ENCODE data around the gene PHRF1. TPM values are rescaled to one million over a fixed set of nuclear protein-coding genes. Genes with fewer than 3 reads are reported as not detected.
"Not testable (repeated sequence)": the region's sequence is repeated elsewhere in the genome, so short reads cannot be mapped to it uniquely, and the experiment has no call there.

Gene PHRF1
- polyA plus RNA-seq, 1 donor from 2014 or later: 8.5 TPM

DNA sequence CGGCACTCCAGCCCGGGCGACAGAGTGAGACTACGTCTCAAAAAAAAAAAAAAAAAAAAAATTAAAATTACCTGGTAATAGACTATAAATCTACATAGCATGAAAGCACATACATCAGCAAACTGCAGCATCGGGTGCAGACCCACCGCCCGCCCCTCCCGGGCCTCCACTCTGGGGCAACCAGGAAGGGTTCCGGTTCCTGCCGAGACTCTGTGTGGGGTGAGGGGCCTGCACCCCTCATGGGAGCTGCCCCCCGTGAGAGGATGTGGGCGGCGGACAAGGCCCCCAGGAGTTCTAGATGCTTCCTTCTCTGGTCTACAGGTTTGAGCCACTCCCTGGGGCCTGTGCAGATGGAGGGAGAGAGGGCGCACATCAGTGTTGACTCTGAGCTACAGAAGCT lies 69.9 kb downstream of the PHRF1 start:
- Histone ChIP-seq H3K9ac (ENCODE audit: low read length) (no peak overlapping the region), H3K9me2 (ENCODE audit: insufficient read depth, low read length) (no peaks in the 10 kb centered on the region), H3F3A (ENCODE audit: insufficient read depth, low read length, poor library complexity, severe bottlenecking) (no peaks in the 10 kb centered on the region), H4K20me1 (ENCODE audit: insufficient read depth) (no peaks in the 10 kb centered on the region), H3K4me3 (ENCODE audit: low read length) (no peak overlapping the region), H3K36me3 (ENCODE audit: insufficient read depth, low read length) (no peaks in the 10 kb centered on the region), H3K27ac (ENCODE audit: low read length) (no peak overlapping the region), H3K9me3 (ENCODE audit: low read length) (no peaks in the 10 kb centered on the region), H3K4me2 (ENCODE audit: low read length) (no peak overlapping the region), H3K27me3 (ENCODE audit: insufficient read depth, low read depth, low read length) (no peaks in the 10 kb centered on the region), H2AFZ (ENCODE audit: low read depth, low read length) (no peak overlapping the region), H3K79me2 (replicated peaks; ENCODE audit: insufficient read depth, low read length) (no peaks in the 10 kb centered on the region)
- no peak for TF ChIP-seq EP300 (conservative IDR thresholded peaks at IDR 0.05; ENCODE audit: poor library complexity, severe bottlenecking)
- TF ChIP-seq, protein P1, sequence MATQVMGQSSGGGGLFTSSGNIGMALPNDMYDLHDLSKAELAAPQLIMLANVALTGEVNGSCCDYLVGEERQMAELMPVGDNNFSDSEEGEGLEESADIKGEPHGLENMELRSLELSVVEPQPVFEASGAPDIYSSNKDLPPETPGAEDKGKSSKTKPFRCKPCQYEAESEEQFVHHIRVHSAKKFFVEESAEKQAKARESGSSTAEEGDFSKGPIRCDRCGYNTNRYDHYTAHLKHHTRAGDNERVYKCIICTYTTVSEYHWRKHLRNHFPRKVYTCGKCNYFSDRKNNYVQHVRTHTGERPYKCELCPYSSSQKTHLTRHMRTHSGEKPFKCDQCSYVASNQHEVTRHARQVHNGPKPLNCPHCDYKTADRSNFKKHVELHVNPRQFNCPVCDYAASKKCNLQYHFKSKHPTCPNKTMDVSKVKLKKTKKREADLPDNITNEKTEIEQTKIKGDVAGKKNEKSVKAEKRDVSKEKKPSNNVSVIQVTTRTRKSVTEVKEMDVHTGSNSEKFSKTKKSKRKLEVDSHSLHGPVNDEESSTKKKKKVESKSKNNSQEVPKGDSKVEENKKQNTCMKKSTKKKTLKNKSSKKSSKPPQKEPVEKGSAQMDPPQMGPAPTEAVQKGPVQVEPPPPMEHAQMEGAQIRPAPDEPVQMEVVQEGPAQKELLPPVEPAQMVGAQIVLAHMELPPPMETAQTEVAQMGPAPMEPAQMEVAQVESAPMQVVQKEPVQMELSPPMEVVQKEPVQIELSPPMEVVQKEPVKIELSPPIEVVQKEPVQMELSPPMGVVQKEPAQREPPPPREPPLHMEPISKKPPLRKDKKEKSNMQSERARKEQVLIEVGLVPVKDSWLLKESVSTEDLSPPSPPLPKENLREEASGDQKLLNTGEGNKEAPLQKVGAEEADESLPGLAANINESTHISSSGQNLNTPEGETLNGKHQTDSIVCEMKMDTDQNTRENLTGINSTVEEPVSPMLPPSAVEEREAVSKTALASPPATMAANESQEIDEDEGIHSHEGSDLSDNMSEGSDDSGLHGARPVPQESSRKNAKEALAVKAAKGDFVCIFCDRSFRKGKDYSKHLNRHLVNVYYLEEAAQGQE (IDR thresholded peaks at IDR 0.05; ENCODE audit: borderline replicate concordance): no peak
- no peak for TF ChIP-seq MXI1 (conservative IDR thresholded peaks at IDR 0.05; ENCODE audit: poor library complexity, severe bottlenecking)
- no peak for TF ChIP-seq RAD21 (conservative IDR thresholded peaks at IDR 0.05)
- no peak for TF ChIP-seq CTCF (IDR thresholded peaks at IDR 0.05; ENCODE audit: poor library complexity, severe bottlenecking)
- TF ChIP-seq SMC3 (conservative IDR thresholded peaks at IDR 0.05; ENCODE audit: poor library complexity): no peak
- TF ChIP-seq EZH2 (IDR thresholded peaks at IDR 0.05; ENCODE audit: borderline replicate concordance, insufficient read depth, low read length, poor library complexity, severe bottlenecking): no peak
- TF ChIP-seq TAF1 (IDR thresholded peaks at IDR 0.05; ENCODE audit: low read depth): no peak
- no peak for TF ChIP-seq POLR2AphosphoS5 (IDR thresholded peaks at IDR 0.05)

DNA sequence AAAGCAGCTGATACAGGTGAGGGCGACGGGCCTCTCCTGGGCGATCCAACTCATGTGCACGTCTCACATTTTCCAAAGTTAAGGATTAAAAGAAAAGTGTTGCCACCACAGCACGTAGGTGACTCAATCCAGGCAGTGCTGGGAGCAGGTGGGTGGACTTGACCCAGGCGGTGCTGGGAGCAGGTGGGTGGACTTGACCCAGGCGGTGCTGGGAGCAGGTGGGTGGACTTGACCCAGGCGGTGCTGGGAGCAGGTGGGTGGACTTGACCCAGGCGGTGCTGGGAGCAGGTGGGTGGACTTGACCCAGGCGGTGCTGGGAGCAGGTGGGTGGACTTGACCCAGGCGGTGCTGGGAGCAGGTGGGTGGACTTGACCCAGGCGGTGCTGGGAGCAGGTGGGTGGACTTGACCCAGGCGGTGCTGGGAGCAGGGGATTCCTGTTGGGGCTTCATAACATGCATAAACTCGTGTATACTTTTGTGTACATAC lies 71.4 kb downstream of the PHRF1 start:
- not testable (repeated sequence) for H4K20me1 ChIP-seq (ENCODE audit: insufficient read depth); H3K27me3 ChIP-seq (ENCODE audit: insufficient read depth, low read depth, low read length); H3K79me2 ChIP-seq (replicated peaks; ENCODE audit: insufficient read depth, low read length); H3K4me3 ChIP-seq (ENCODE audit: low read length); H3K9ac ChIP-seq (ENCODE audit: low read length); H3K9me2 ChIP-seq (ENCODE audit: insufficient read depth, low read length); H3K27ac ChIP-seq (ENCODE audit: low read length); H3K36me3 ChIP-seq (ENCODE audit: insufficient read depth, low read length); H2AFZ ChIP-seq (ENCODE audit: low read depth, low read length); H3F3A ChIP-seq (ENCODE audit: insufficient read depth, low read length, poor library complexity, severe bottlenecking); H3K9me3 ChIP-seq (ENCODE audit: low read length); H3K4me2 ChIP-seq (ENCODE audit: low read length)

DNA sequence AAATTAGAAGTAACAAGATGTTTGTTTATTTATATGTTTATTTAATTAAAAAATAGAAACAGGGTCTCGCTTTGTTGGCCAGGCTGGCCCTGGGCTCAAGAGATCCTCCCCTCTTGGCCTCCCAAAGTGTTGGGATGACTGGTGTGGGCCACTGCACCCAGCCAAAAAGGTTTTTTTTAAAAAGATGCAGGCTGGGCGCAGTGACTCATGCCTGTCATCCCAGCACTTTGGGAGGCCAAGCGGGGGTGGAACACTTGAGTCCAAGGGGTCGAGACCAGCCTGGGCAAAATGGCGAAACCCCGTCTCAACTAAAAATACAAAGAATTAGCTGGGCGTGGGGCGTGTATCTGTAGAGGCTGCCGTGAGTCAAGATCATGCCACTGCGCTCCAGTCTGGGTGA lies 74.2 kb downstream of the PHRF1 start:
- Histone ChIP-seq H4K20me1 (ENCODE audit: insufficient read depth) (no peaks in the 10 kb centered on the region), H3K9ac (ENCODE audit: low read length) (no peak overlapping the region), H3K4me3 (ENCODE audit: low read length) (no peak overlapping the region), H3F3A (ENCODE audit: insufficient read depth, low read length, poor library complexity, severe bottlenecking) (no peaks in the 10 kb centered on the region), H3K79me2 (replicated peaks; ENCODE audit: insufficient read depth, low read length) (no peaks in the 10 kb centered on the region), H3K9me3 (ENCODE audit: low read length) (no peaks in the 10 kb centered on the region), H3K27me3 (ENCODE audit: insufficient read depth, low read depth, low read length) (no peaks in the 10 kb centered on the region), H3K4me2 (ENCODE audit: low read length) (no peak overlapping the region), H3K36me3 (ENCODE audit: insufficient read depth, low read length) (no peaks in the 10 kb centered on the region), H3K27ac (ENCODE audit: low read length) (no peak overlapping the region), H2AFZ (ENCODE audit: low read depth, low read length) (no peak overlapping the region), H3K9me2 (ENCODE audit: insufficient read depth, low read length) (no peaks in the 10 kb centered on the region)
- TF ChIP-seq POLR2AphosphoS5 (IDR thresholded peaks at IDR 0.05) (no peak), CTCF (IDR thresholded peaks at IDR 0.05; ENCODE audit: poor library complexity, severe bottlenecking) (no peak), EP300 (conservative IDR thresholded peaks at IDR 0.05; ENCODE audit: poor library complexity, severe bottlenecking) (no peak), EZH2 (IDR thresholded peaks at IDR 0.05; ENCODE audit: borderline replicate concordance, insufficient read depth, low read length, poor library complexity, severe bottlenecking) (no peak)
- TF ChIP-seq, protein P1 (IDR thresholded peaks at IDR 0.05; ENCODE audit: borderline replicate concordance): no peak
